ENCODE measurements around the gene RFNG. TPM values are rescaled to one million over a fixed set of nuclear protein-coding genes. Genes with fewer than 3 reads are reported as not detected.

RFNG gene
- total and polyA plus RNA-seq, 2 of the 4 experiments (the other 2 are of a cell fraction), result 6.8 to 47.3 TPM

GRCh38 chr17:82092995-82093751 is 41.6 kb upstream of the RFNG start (continued):
- no peak for TF ChIP-seq USF2 (IDR thresholded peaks at IDR 0.05; ENCODE audit: low read depth, low read length)

GRCh38 chr17:82092628-82092994 is 41.0 kb upstream of the RFNG start:
- DNase-seq (no peak), ATAC-seq (ENCODE audit: low read depth) (no peak)
- no peak for TF ChIP-seq CHD1 (IDR thresholded peaks at IDR 0.05; ENCODE audit: low read depth, low read length)
- TF ChIP-seq RFX5 (IDR thresholded peaks at IDR 0.05; ENCODE audit: low read depth, low read length), result no peak
- TF ChIP-seq FOS (IDR thresholded peaks at IDR 0.05; ENCODE audit: low read depth, low read length), result no peak
- TF ChIP-seq POLR2A (IDR thresholded peaks at IDR 0.05; ENCODE audit: low read depth, low read length), result no peak
- no peak for TF ChIP-seq NFE2L2 (IDR thresholded peaks at IDR 0.05; ENCODE audit: low read depth, low read length)
- TF ChIP-seq CTCF (conservative IDR thresholded peaks at IDR 0.05; ENCODE audit: low read depth, low read length), result no peak
- TF ChIP-seq SMC3 (IDR thresholded peaks at IDR 0.05; ENCODE audit: low read depth, low read length), result no peak
- no peak for TF ChIP-seq ELK1 (IDR thresholded peaks at IDR 0.05; ENCODE audit: borderline replicate concordance, low read depth, low read length)
- TF ChIP-seq USF2 (IDR thresholded peaks at IDR 0.05; ENCODE audit: low read depth, low read length), result no peak
- no peak for TF ChIP-seq BHLHE40 (IDR thresholded peaks at IDR 0.05; ENCODE audit: low read depth, low read length)
- no peak for TF ChIP-seq MXI1 (IDR thresholded peaks at IDR 0.05; ENCODE audit: borderline replicate concordance, low read depth, low read length)
- TF ChIP-seq RCOR1 (IDR thresholded peaks at IDR 0.05; ENCODE audit: insufficient replicate concordance, low read length), result no peak

More at GRCh38 chr17:82092628-82092994, 41.0 kb upstream of the RFNG start:
- Histone ChIP-seq H4K20me1 (ENCODE audit: insufficient read depth, low read length) (peaks cover 28% of the 10 kb centered on the region), H3K4me3 (ENCODE audit: insufficient read depth, low read depth, low read length) (no peak overlapping the region), H3K9me3 (ENCODE audit: control insufficient read depth, insufficient read depth, low read length) (no peaks in the 10 kb centered on the region), H3K4me1 (ENCODE audit: control insufficient read depth, insufficient read depth, low read length) (peaks cover 3% of the 10 kb centered on the region), H3K4ac (ENCODE audit: low read depth, low read length) (no peak overlapping the region), H2AK5ac (ENCODE audit: low read depth, low read length) (no peak overlapping the region), H3K56ac (ENCODE audit: extremely low read depth, insufficient read depth, low read length) (no peak overlapping the region), H3K36me3 (ENCODE audit: control insufficient read depth, insufficient read depth, low read length) (peaks cover 74% of the 10 kb centered on the region), H3K18ac (ENCODE audit: low read depth, low read length) (no peak overlapping the region), H3K27ac (ENCODE audit: insufficient read depth, low read length) (no peak overlapping the region), H4K91ac (ENCODE audit: insufficient read depth, low read depth, low read length) (no peak overlapping the region), H3K23ac (ENCODE audit: low read depth, low read length) (no peak overlapping the region), H2BK120ac (ENCODE audit: low read depth, low read length) (no peak overlapping the region), H3K9me1 (ENCODE audit: insufficient read depth, low read length) (no peaks in the 10 kb centered on the region; the same call in 1 of the 2 replicates), H2BK5ac (ENCODE audit: low read depth, low read length, poor library complexity, severe bottlenecking) (no peak overlapping the region), H4K8ac (ENCODE audit: low read depth in 2 of 2, low read length in 2 of 2) (no peak overlapping the region), H2AFZ (replicated peaks; ENCODE audit: low read length, poor library complexity) (no peak overlapping the region), H3K79me1 (ENCODE audit: low read depth in 1 of 2, low read length in 2 of 2) (peaks cover 0 to 38% of the 10 kb centered on the region in 2 experiments), H2BK15ac (ENCODE audit: low read depth, low read length) (no peak overlapping the region), H3K9ac (ENCODE audit: low read depth, low read length) (no peak overlapping the region), H4K5ac (ENCODE audit: low read depth, low read length) (no peak overlapping the region), H2BK20ac (ENCODE audit: low read depth, low read length) (no peak overlapping the region), H3K4me2 (ENCODE audit: low read depth, low read length) (no peak overlapping the region), H3K27me3 (ENCODE audit: control insufficient read depth, insufficient read depth, low read length) (no peaks in the 10 kb centered on the region), H3K14ac (replicated peaks; ENCODE audit: low read depth, low read length) (no peak overlapping the region), H2AK9ac (replicated peaks; ENCODE audit: low read depth, low read length, poor library complexity) (no peak overlapping the region)
- CTCF ChIA-PET, result no interaction called here
- POLR2A ChIA-PET (ENCODE audit: unreplicated experiment), result no interaction called here
- no TSS peak for BruUV-seq (replicated peaks)
- WGBS, 2 experiments (ENCODE audit: extremely low coverage in 2 of 2, insufficient read length in 1 of 2), result 98% methylated on average over 12 of the region's 20 CpGs; no CpG with 5 or more reads in 1 of the 2 experiments
- intact Hi-C loops (cut with micrococcal nuclease) (no loop called here), in situ Hi-C loops (cut with MboI; ENCODE audit: low sequenced_read_pairs) (no loop called here), dilution Hi-C loops (cut with HindIII; ENCODE audit: low sequenced_read_pairs, unreplicated experiment) (no loop called here)
